Measurements from ENCODE around the gene PCSK6.

The PCSK6 gene

DNA sequence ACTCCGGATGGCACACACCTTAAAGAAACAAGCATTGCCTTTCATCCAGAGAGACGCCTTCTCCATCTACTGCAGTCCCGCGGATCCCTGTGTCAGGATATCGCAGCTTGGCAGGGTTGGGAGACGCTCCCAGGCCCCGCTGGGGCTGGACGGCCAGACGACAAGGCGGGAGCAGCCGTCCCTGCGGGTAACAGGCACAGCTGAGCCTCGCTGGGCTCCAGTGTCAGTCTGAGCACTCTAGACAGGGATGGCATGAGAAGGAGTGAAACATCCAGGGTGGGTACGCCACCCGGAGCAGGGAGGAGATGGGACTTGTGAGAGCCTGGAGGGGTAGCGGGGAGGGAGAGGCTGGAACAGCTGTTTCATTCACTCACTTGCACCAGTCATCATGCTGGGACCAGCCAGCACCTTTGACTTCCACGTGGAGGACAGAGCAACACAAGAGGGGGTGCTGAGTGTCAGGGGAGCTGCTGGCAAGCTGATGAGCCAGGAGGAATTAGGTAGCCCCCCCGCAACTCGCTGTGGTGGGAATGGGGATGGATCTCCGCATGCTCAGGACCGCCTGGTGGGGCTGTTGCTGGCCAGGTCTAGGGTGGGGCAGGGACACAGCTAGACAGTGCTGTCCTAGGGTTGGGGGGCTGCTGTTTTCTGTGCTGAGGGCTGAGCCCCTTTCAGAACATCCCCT lies 162.9 kb downstream of the PCSK6 start:
- DNase-seq (ENCODE audit: low spot score) = no peak

DNA sequence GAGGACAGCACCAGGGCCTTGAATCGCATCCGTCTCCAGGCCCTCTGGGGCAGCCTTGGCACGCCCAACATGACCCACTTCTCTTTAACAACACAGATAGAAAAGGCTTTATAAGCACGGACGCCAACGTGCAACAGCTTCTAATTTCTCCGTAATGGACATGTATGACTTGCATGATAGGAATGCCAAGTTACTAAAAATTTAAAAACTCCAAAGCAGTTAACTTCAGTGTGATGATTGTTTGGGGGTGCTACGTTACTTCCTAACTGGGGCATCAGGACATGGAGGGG lies 163.5 kb downstream of the PCSK6 start:
- DNase-seq (ENCODE audit: low spot score) = no peak

DNA sequence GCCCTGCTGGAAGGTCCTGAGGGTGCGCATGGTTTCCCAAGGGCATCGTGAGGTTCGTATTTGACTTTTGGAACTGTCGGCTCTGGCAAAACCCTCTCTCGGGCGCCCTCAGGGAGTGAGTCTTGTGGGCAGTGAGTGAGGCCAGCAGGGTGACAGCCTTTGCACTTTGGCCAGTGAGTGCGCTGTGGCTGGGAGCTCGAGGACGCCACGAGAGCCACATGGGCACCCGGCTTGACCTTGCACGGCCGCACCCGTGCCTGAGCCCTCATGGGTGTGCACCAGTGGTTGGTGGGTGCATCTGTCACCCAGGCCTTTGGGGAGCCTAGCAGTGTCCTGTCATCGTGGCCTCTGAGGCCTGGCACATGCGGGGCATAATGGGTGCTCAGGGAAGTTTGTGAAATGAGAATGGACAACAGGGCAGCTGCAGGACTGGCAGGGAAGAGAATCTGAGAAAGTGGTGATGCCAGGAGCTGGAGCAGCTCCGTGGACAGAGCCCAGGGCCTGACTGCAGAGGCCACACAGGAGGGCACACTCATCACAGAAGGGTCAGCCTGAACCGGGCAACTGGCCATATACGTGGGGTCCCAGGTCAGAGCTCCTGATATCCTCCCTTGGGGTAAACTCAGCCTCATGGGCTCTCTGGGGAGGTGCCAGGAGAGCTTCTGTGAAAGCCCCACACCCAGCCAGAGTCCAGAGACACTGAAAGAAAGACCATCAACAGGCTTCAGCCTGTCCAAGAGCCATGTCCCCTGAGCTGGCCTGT lies 164.1 kb downstream of the PCSK6 start:
- no peak for DNase-seq (ENCODE audit: low spot score)

DNA sequence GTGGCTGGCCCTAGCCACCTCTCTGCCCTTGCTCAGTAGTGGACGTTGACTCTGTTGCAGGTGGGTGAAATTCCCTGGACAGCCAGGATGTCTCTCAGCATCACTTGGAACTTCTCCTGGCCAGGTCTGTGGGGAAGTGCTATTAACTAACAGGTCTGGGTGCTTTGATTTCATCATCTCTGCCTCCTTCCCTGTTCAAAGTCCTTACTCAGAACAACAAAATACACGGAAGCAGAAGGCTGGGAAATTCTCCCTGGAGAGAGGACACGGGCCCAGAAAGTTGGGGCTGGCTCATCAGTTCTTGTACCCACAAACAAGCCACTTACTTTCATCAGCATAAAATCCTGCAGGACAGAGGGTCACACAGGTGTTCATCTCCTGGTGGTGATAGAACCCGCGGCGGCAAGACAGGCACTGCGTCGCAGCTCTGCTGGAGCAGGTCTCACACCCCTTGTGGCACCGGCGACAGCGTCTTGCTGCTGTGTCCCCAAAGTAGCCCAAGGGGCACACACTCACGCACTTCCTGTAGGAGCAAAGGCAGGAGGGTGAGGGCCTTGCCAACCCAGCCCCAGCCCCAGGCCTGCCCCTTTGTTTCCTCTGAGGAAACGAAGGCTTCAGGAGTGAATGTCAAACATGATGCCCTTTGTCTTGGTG lies 164.9 kb downstream of the PCSK6 start:
- DNase-seq (ENCODE audit: low spot score) = no peak

DNA sequence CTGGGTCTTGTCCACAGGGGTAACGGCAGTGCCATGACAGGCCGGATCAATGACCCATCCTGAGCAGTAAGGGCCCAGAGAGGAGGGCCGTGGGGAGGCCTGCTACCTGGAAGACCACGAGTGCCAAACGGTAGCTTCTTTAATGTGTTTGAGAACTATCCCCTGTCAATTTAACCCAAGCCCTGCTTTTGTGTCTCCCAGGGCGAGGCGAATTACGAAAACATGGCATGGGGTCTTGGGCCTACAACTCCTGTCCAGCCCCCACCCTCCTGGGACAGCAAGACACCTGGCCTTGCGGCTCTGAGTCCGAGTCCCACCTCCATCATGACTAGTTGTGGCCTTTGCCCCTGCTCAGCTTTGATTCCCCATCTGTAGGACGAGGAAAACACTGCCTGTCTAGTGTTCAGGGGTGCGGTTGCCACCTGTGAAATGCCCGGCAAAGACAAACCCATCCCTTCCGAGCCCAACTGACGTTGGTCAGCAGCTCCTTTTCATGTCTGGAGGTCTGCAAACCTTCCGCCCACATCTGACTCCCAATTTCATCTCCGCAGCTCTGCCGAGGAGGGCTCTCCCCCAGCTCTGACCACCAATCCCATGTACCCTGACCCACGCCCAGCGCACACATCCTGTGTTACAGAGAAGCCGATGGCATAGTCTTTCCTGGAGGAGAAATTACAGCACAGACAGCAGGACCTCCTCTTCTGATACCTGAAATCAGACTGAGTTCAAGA lies 165.5 kb downstream of the PCSK6 start:
- no peak for DNase-seq (ENCODE audit: low spot score)

DNA sequence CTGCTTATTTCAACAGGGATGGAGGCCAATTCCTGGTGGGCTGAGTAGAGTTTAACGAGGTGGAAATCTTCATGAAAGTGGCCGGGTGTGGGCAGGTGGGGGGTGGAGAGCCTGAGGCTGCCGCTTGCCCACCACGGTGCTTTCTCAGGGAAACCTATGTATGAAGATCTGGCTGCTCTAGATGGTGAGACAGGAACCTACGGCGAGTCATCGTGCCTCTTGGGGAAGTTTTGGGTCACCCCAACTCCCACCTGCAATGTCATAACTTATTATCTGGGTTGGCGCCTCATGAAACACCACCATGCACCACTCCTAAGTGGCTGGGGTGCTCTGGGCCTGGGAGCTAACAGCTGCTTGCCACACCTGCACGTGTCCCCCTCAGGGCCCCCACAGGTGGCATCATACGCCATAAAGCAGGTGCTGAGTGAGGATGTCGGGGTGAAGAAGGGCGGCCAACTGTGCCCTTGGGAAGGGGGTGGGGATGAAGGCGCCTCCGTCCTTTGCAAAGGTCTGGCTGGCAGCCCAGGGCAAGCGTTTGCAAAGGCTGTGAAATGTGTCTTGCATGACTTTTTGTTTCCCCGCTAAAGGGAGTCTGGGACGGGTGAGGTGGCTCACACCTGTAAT lies 166.5 kb downstream of the PCSK6 start:
- no peak for DNase-seq (ENCODE audit: low spot score)

DNA sequence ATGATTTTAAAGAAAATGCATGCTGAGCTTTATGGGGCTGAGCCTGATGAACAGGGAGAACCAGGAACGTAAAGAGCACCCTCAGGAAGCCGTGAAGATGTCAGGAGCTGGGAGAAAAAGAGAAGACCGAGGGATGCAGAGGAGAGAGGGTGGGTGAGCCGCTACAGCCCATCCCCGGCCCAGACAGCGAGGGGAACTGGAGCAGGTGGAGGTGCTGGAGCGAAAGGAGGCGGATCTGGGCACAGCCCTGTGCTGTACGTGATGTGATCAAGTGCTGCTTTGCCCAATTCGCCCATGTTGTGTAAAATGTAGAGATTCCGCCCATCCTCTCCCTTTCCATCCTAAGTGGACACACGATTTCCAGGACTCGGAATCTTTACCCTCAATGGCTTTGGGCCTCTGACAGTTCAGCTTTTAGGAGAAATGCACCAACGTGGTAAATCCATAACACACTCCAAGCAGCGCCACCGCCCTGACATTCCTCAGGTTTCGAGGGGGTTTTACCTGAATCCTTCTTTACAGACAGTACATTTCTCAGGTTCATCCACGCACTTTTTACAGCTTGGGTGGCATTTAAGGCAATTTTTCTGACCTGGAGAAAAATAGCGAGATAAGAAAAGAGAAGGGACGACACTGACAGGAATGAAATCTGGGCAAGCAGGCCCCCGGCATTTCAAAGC lies 167.4 kb downstream of the PCSK6 start:
- no peak for DNase-seq (ENCODE audit: low spot score)

DNA sequence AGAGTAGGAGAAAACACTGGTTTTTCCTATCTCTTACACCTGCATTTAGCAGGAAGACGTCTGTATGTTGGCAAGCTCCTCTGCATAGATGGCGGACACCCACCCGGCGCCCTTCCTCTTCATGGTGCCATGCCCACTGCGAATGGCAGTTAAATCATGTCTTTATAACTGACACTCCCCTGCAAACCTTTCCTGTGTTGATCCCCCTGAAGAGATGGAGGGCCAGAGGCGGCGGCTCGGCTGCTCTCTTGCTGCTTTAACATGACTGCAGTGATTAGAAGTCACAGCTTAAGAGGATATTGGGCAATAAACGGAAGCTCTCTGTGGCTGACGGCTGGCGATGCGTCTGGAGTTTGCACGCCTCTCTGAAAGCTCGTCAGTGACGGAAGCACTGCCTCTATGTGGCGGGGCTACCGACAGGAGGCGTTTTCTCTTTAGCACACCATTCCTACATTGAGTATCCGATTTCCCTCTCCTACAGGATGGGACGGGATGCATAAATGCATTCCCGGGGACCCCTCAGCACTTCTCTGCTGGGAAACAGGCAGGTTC lies 168.9 kb downstream of the PCSK6 start:
- DNase-seq (ENCODE audit: low spot score) = no peak

DNA sequence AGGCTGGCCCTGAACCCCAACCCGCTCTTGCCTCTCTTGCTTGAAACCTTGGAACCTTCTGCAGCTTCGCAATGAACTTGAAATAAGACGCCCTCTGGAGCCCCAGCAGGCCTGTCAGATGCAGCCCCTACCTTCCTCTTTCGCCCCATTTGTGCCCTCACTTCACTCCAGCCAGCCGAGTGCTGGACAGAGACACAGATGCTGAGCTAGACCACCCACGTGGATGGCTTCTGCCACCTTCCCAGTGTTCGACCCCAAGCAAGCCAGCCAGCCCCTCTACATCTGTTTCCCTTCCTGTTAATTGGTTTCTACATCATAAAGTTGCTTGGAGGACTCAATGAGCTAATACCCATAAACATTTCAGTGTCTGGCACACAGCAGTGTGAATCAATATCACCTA lies 170.7 kb downstream of the PCSK6 start:
- DNase-seq (ENCODE audit: low spot score) = no peak

DNA sequence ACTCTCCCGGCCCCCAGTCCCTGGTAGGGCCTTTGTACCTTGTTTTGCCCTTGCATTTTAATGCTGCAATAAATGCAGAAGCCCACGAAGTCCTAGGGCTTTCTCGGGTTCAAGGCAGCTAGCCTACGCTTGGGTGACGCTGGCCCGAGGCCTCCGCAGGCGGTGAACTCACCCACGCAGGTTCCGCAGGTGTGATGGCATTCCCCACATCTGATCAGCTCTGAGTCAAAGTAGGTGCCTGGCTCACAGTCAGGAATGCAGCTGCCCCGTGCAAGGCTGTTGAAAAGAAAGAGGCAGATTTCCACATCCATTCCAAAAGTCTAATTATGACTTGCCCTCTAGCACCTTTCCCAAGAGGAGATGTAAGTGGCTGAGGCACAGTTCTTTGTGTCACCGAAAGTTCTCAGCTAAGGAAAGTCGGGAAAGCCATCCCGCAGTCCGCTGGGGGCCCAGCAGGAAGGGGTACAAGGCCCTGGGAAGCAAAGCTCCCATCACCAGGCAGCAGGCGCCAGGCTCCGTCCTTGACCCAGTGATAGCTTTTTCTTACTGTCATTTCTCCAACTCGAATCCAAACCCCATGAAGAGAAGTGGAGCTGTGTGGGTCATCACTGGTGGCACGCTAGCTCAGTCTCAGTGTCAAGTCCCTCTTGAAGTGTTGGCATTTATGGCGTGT lies 171.2 kb downstream of the PCSK6 start:
- DNase-seq (ENCODE audit: low spot score) = no peak

DNA sequence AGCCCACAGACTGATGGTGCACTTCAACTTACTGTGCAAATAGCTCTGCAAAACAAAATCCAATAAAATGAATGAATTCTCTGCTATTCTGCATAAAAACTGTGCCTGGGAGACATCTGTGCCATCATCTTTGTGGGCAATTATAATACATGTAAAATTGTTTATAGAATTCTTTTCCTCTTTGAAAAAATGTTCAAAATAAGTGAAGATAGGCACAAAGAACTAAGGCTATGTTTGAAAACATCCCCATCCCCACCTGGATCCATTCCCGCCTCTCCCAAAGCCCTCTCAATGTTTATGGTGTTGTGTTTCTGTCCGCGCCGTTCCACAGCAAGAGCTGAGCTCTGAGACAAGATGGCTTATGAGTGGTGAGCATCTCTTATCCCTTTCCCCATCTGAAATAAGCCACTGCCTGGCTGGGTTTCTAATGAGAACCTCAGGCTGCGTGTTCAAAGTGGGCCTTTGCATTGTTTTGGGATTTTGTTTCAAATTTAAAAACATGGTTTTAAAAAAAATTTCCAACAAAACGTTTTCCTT lies 172.1 kb downstream of the PCSK6 start:
- no peak for DNase-seq (ENCODE audit: low spot score)

DNA sequence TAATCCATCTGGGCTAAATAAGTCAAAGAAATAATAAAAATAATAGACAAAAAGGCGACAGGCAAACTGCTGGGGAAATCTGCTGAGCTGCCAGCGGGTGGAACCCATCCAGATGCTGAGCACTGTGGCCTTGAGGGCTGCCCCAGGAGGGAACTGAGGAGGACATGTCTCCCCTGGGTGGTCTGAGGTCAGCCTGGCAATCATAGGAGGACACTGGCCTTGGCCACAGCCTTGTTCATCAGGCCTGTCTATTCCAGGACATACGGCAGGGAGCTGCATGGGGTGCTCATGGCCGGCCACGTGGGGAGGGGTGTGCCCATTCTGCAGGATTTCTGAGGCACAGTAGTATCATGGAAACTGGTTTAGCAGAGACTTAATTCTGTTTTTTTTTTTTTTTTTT lies 173.0 kb downstream of the PCSK6 start:
- no peak for DNase-seq (ENCODE audit: low spot score)

DNA sequence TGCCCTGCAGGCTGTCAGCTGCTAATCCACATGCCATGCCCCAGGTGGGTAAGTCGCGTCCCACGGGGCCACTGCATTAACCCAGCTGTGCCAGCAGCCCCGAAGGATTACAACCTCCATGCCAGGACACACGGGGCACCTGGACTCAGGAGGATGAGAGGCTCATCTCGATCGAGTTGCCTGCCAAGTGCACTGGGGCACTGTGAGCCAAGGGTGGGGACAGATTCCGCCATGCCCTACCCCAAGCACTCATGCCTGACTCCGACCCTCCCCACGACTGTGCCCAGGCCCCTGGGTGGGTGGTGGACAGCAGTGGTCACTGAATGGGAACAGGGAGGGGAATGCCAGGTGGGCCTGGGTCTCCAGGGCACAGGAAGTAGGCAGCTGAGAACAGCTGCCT lies 173.8 kb downstream of the PCSK6 start:
- no peak for DNase-seq (ENCODE audit: low spot score)

DNA sequence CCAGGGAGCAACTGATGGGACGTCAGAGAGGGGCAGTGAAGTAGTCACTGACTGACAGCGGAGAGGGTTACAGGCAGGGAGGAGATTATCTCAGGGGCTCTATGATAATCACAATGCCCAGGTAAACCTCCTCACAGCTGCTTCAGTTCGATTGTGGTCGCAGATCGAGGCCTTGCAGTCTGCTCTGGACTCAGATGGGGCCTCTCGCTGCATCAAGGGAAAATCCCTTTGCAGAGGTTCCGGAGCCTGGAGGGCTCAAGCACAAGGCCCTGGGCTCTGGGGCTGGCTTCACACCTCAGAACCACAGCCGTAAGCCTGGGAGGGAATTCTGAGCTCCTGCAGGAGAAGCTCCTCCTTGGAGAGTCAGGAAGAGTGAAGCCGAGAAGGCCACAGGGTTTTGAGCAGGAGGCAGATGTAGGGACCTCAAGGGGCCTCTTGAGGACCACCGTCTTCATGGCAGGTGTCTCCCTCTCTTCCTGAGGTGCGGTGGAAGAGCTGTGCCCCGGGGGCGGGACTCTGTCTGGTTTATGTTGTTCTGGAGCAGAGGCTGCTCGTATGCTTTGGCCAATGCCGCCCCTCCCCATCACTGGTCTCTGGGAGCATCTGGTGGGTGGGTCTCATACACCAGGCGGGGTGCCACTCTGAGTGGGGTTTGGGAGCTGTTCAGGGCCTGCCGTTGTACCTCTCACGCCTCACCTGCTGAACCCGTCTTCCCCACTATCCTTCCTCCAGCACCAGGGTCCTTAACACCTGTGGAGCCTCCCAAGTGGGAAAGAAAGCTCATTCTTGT lies 175.0 kb downstream of the PCSK6 start:
- DNase-seq (ENCODE audit: low spot score) = no peak

DNA sequence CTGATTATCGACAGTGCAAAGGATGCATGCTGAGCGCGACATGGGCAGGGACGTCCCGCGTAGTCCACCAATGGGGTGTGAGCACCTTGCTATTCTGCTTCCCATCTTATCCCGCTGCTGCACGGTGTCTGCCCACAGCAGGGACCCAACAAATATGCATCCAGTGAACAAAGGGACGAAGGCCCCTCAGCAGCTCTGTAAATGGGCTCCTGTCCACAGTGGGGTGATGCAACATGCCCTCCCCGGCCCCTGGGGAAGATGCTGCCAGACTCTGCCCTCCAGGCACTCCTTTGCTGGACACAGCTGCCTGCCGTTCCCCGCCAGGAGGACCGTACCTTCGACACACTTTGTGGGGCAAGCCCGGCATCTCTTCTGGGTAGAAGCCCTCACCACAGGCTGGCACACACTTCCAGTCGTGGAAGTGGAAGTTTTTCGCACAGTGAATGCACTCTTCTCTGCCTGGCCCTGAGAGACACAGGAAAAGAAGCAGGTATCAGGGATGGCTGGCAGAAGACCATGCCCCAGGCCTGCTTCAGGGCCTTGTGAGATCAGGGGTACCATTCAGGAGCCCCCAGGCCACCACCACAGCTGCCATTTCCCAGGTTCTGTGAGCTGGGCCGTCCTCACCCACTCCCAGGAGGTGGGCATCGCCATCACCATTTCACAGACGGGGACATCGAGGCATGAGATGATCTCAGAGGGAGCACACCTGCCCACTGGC lies 176.3 kb downstream of the PCSK6 start:
- DNase-seq (ENCODE audit: low spot score) = no peak

DNA sequence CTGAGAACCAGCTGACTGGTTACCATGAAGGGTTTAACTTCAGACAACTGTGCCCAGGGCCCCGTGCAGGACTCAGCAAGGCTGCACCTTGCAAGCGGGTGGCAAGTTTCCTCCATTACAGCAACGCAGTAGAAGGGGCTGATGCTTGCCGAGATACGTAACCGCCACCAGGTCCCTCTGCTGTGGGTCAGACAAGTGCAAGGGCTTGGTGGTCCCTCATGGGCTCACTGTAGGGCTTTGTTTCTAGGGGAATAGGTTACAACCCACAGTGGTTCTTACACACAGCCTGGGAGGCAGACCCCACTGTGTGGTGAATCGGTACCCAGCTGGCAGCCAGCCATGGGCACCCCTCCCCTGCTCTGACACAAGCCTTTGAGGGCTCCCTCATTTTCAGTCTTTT lies 179.0 kb downstream of the PCSK6 start:
- no peak for DNase-seq (ENCODE audit: low spot score)

DNA sequence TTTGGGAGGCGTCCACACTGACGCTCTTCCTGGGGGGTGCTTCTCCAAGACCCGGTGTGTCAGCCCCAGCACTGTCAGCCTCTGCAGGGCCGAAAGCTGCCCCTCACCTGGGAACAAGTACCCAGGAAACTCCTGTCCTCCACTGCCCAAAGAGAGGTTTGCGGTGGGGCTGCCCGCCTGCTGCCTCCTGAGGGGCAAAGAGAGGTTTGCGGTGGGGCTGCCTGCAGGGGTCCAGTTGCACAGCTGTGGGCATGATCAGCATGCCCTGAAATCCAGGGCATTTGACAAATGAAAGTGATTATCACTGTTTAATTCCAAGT lies 179.4 kb downstream of the PCSK6 start:
- no peak for DNase-seq (ENCODE audit: low spot score)

DNA sequence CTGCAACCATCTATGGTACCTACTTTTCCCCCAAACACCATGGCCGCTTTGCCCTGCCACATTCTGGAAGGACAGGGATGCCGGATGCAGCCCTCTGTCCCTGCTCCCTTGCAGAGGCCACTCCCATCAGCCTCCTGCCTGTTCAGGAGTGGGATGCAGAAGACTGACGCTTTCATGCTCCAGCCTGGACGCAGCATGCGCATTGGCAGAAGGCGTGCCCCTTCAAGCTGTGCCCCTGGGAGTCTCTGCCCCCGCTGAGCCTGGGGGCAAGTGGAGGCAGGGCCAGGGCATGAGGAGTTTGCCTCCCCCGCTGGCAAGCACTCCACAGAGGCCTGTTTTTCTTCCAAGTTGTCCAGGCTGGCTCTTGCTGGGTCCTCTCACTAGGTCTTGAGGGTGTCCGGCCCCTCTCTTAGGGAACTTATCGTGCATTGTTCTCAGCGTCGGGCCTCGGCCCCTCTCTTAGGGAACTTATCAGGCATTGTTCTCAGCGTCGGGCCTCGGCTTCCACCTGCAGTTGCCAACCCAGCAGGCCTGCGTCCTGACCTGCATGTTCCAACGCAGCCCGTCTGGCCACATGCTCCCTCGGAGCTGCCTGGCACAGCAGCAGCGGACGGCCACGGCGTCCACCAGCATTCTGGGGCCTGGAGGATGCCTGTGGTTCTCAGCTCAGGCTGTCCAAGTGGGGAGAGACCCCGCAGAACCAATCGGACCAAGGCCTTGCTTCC lies 179.9 kb downstream of the PCSK6 start:
- DNase-seq (ENCODE audit: low spot score) = no peak

Data from ecto neural progenitor cell (in vitro differentiated cells).